Activated CD4-positive, alpha-beta T cell treated with anti-CD3 and anti-CD28 coated beads for 1 hour (primary cell): Measurements from ENCODE around the gene MIPEP.
A peak's percentile ranks its signal among the peaks of the same experiment; 100 is the strongest.

Source experiments
- DNase-seq: peaks from one replicate; pipeline ENCODE4 v3.0.0-alpha.2; 2020

MIPEP gene

GRCh38 chr13:23701636-23702035, 187.6 kb downstream of the MIPEP start:
- DNase-seq: no peak

GRCh38 chr13:23701186-23701585, 188.0 kb downstream of the MIPEP start:
- no peak for DNase-seq

- no peak for DNase-seq
Measured at GRCh38 chr13:23699271-23699670, 189.9 kb downstream of the MIPEP start.

- no peak for DNase-seq
Measured at GRCh38 chr13:23697772-23698313, 191.4 kb downstream of the MIPEP start.

GRCh38 chr13:23696610-23697009, 192.6 kb downstream of the MIPEP start:
- DNase-seq: no peak

GRCh38 chr13:23695711-23696464, 193.3 kb downstream of the MIPEP start:
- peak; percentile 33 for DNase-seq

- DNase-seq: no peak
Measured at GRCh38 chr13:23695196-23695595, 194.0 kb downstream of the MIPEP start.

- DNase-seq: no peak
Measured at GRCh38 chr13:23692816-23693215, 196.4 kb downstream of the MIPEP start.

- no peak for DNase-seq
Measured at GRCh38 chr13:23690668-23691067, 198.5 kb downstream of the MIPEP start.

- DNase-seq: no peak
Measured at GRCh38 chr13:23688336-23688735, 200.9 kb downstream of the MIPEP start.

- DNase-seq: no peak
Measured at GRCh38 chr13:23687614-23688013, 201.6 kb downstream of the MIPEP start.

- DNase-seq: no peak
Measured at GRCh38 chr13:23686948-23687347, 202.3 kb downstream of the MIPEP start.

- no peak for DNase-seq
Measured at GRCh38 chr13:23685416-23685815, 203.8 kb downstream of the MIPEP start.

GRCh38 chr13:23684647-23685046, 204.6 kb downstream of the MIPEP start:
- no peak for DNase-seq

GRCh38 chr13:23683084-23683483, 206.1 kb downstream of the MIPEP start:
- no peak for DNase-seq

- no peak for DNase-seq
Measured at GRCh38 chr13:23680845-23681669, 208.1 kb downstream of the MIPEP start.
